IPS-NIHi11 (cell line): Measurements from ENCODE around the gene SCD.
"Not testable (repeated sequence)": the region's sequence is repeated elsewhere in the genome, so short reads cannot be mapped to it uniquely, and the experiment has no call there.

Experiments
- DNase-seq: peaks from one replicate; pipeline ENCODE4 v3.0.0; 2012; ENCODE audit warnings: mixed read lengths, low spot score

The SCD gene

GRCh38 chr10:100362570-100363496 is 15.8 kb downstream of the SCD start:
- no peak for DNase-seq

GRCh38 chr10:100364175-100364574 is 17.1 kb downstream of the SCD start:
- no peak for DNase-seq

GRCh38 chr10:100364735-100365391 is 17.8 kb downstream of the SCD start:
- DNase-seq = peak; percentile 47

- no peak for DNase-seq
Observed at GRCh38 chr10:100368721-100369120, 21.7 kb downstream of the SCD start.

- DNase-seq = peak; percentile 69
Observed at GRCh38 chr10:100370714-100371481, 23.9 kb downstream of the SCD start.

- DNase-seq = no peak
Observed at GRCh38 chr10:100371482-100372027, 24.5 kb downstream of the SCD start.

GRCh38 chr10:100372415-100373297 is 25.6 kb downstream of the SCD start:
- DNase-seq = no peak

GRCh38 chr10:100373298-100374199 is 26.5 kb downstream of the SCD start:
- DNase-seq = peak; percentile 98

GRCh38 chr10:100374200-100374655 is 27.2 kb downstream of the SCD start:
- no peak for DNase-seq

- not testable (repeated sequence) for DNase-seq
Observed at GRCh38 chr10:100374677-100375353, 27.8 kb downstream of the SCD start.

- not testable (repeated sequence) for DNase-seq
Observed at GRCh38 chr10:100376656-100377055, 29.6 kb downstream of the SCD start.

- DNase-seq = no peak
Observed at GRCh38 chr10:100377830-100378229, 30.8 kb downstream of the SCD start.

- no peak for DNase-seq
Observed at GRCh38 chr10:100380400-100380799, 33.4 kb downstream of the SCD start.

- DNase-seq = no peak
Observed at GRCh38 chr10:100382553-100382952, 35.5 kb downstream of the SCD start.

GRCh38 chr10:100383251-100383650 is 36.2 kb downstream of the SCD start:
- no peak for DNase-seq

- no peak for DNase-seq
Observed at GRCh38 chr10:100391163-100392002, 44.4 kb downstream of the SCD start.

- no peak for DNase-seq
Observed at GRCh38 chr10:100392686-100393003, 45.6 kb downstream of the SCD start.

- DNase-seq = no peak
Observed at GRCh38 chr10:100395626-100396025, 48.6 kb downstream of the SCD start.

- no peak for DNase-seq
Observed at GRCh38 chr10:100396605-100397004, 49.6 kb downstream of the SCD start.
